HepG2 (cell line): ENCODE data around the gene SLC4A5. TPM values are rescaled to one million over a fixed set of nuclear protein-coding genes. Genes with fewer than 3 reads are reported as not detected.

Source experiments
- AKAP8 ChIP-seq: sonication (generic); formaldehyde crosslinking; IDR thresholded peaks from 2 replicates; pipeline ENCODE4 v1.5.1; 2020; ENCODE audit warnings: mild to moderate bottlenecking, missing genetic modification reagents
- CBX2 ChIP-seq, 2 experiments: fragments of 200-600 bp in 1 of 2; sonication (generic); formaldehyde crosslinking in 1 of 2; IDR thresholded peaks; 2 replicates each; pipeline versions ENCODE4 v1.7.0 to v1.8.1; 2018 to 2022; ENCODE audit warnings: low read depth in 2 of 2, low read length in 1 of 2, mild to moderate bottlenecking in 1 of 2, missing genetic modification reagents in 1 of 2
- HIC2 ChIP-seq: sonication (generic); formaldehyde crosslinking; IDR thresholded peaks from 2 replicates; pipeline ENCODE4 v1.9.0; 2022; ENCODE audit warnings: low read depth, missing genetic modification reagents
- HNRNPH1 ChIP-seq: fragments of 200-400 bp; formaldehyde crosslinking; optimal IDR thresholded peaks from 2 replicates; pipeline ENCODE3; 2017; ENCODE audit warnings: mild to moderate bottlenecking, low read depth, low read length
- SRF ChIP-seq: IDR thresholded peaks from 2 replicates; pipeline ENCODE4 v1.6.1; 2011; ENCODE audit warnings: mild to moderate bottlenecking, low read depth, low read length, moderate library complexity
- TBL1XR1 ChIP-seq: fragments of 150-350 bp; IDR thresholded peaks from 2 replicates; pipeline ENCODE4 v1.6.1; 2014; ENCODE audit warnings: borderline replicate concordance, low read length; ENCODE audit not compliant: partially characterized antibody
- ZBTB44 ChIP-seq: sonication (generic); formaldehyde crosslinking; IDR thresholded peaks from 2 replicates; pipeline ENCODE4 v1.4.0; 2020; ENCODE audit warnings: missing genetic modification reagents
- ZC3H4 ChIP-seq: sonication (generic); formaldehyde crosslinking; IDR thresholded peaks from 2 replicates; pipeline ENCODE4 v1.4.0; 2020; ENCODE audit warnings: missing genetic modification reagents, borderline replicate concordance
- ZMAT3 ChIP-seq: sonication (generic); formaldehyde crosslinking; conservative IDR thresholded peaks from 2 replicates; pipeline ENCODE4 v1.7.0; 2021; ENCODE audit warnings: missing genetic modification reagents
- ZNF407 ChIP-seq: sonication (generic); formaldehyde crosslinking; IDR thresholded peaks from one replicate; pipeline ENCODE4 v1.5.1; 2020; ENCODE audit warnings: mild to moderate bottlenecking, missing genetic modification reagents; ENCODE audit errors: not compliant biosample characterization
- ZNF513 ChIP-seq: sonication (generic); formaldehyde crosslinking; conservative IDR thresholded peaks from 2 replicates; pipeline ENCODE4 v1.5.0; 2020; ENCODE audit warnings: missing genetic modification reagents
- polyA plus RNA-seq, 8 experiments: library from polyadenylated mRNA; depleted of rRNA in 3 of 8; stranded (reverse) in 7 of 8; unstranded in 1 of 8; fragments of >200 nt; fragmentation: Illumina TruSeq in 4 of 8; extraction: Trizol in 4 of 8; gene quantifications; 2 replicates each; pipeline versions ENCODE4 v1.2.1 to v1.2.3, GENCODE V29; 2011 to 2016; ENCODE audit warnings: low read depth in 4 of 8, missing spikeins in 1 of 8, mixed read lengths in 1 of 8; ENCODE audit not compliant: insufficient read depth in 1 of 8
- total RNA-seq, 5 experiments: library from RNA; depleted of rRNA; stranded (reverse); fragments of >200 nt; fragmentation: Illumina TruSeq; extraction: Trizol; gene quantifications; 2 replicates each; pipeline ENCODE4 v1.2.3, GENCODE V29; 2016; ENCODE audit warnings: low read depth in 1 of 5

The SLC4A5 gene
- total and polyA plus RNA-seq, 2 of the 13 experiments (the other 11 are each of a cell fraction or from before 2014, with no cell fraction given) = 0.50 TPM; not detected in 1

- TF ChIP-seq HIC2 (CRISPR knock-in tag) = 0 out of 2 replicates have a peak, but pooled peaks have one; percentile 21
- peak; percentile 81 for TF ChIP-seq HNRNPH1
- peak; percentile 36; the same call in 1 of the 2 replicates for TF ChIP-seq ZMAT3
- no peak for TF ChIP-seq TBL1XR1
- peak; percentile 85 for TF ChIP-seq ZNF407 (CRISPR knock-in tag)
- peak; percentile 47; the same call in 1 of the 2 replicates for TF ChIP-seq AKAP8 (CRISPR knock-in tag)
- TF ChIP-seq SRF = no peak
- TF ChIP-seq CBX2 (IDR thresholded peaks at IDR 0.05; ENCODE audit: low read depth, low read length) = no peak
- no peak for TF ChIP-seq CBX2 (CRISPR knock-in tag; IDR thresholded peaks at IDR 0.05; ENCODE audit: low read depth)
- TF ChIP-seq ZC3H4 = no peak
- TF ChIP-seq ZNF513 (CRISPR knock-in tag) = no peak
- TF ChIP-seq ZBTB44 (CRISPR knock-in tag) = no peak; the same call in 1 of the 2 replicates
Observed at GRCh38 chr2:74178211-74179062, 164.8 kb downstream of the SLC4A5 start, which contains the start of gene MOB1A (continued).
